ENCODE measurements around the gene CTCF. TPM values are rescaled to one million over a fixed set of nuclear protein-coding genes. Genes with fewer than 3 reads are reported as not detected.

Gene CTCF
- total and polyA plus RNA-seq, 12 donors = 11.9 to 31.0 (median 23.8) TPM

- H3K27ac ChIP-seq = peak overlapping the region in 6 of 10 donors; percentile 12 to 73 (median 46)
- no peak for TF ChIP-seq CTCF (IDR thresholded peaks at IDR 0.05)
- 80 to 82% methylated on average over 7 of the region's 7 CpGs for WGBS, 2 donors
Observed at GRCh38 chr16:67546091-67546501, 16.2 kb upstream of the CTCF start.

GRCh38 chr16:67546761-67547422 lies 15.4 kb upstream of the CTCF start:
- intact Hi-C loops (cut with DNase I) = loop anchor here in 4 of 10 donors (10.0 kb wide), 2 partner anchors 98 to 398 kb away; partner anchors contain the start of genes CARMIL2 (in 3 of the 4) and LCAT (in 1 of the 4)
- WGBS, 2 donors = 24 to 27% methylated on average over 7 of the region's 7 CpGs

More at GRCh38 chr16:67546091-67546501, 16.2 kb upstream of the CTCF start:
- DNase-seq (no peak), ATAC-seq (no peak)
- intact Hi-C loops (cut with DNase I) = loop anchor here in 4 of 10 donors (10.0 kb wide), 2 partner anchors 99 to 399 kb away; partner anchors contain the start of genes CARMIL2 (in 3 of the 4) and LCAT (in 1 of the 4)
- peaks cover 0 to 85% (median 59%) of the 10 kb centered on the region in 9 donors for H3K36me3 ChIP-seq
- H3K4me3 ChIP-seq = no peak overlapping the region
- H3K4me1 ChIP-seq = peaks cover 19 to 84% (median 54%) of the 10 kb centered on the region in 9 donors
- no peaks in the 10 kb centered on the region for H3K27me3 ChIP-seq
- H3K9me3 ChIP-seq = no peaks in the 10 kb centered on the region

GRCh38 chr16:67547423-67548264 lies 14.7 kb upstream of the CTCF start:
- Histone ChIP-seq H3K4me1 (peaks cover 19 to 84% (median 51%) of the 10 kb centered on the region in 9 donors), H3K4me3 (no peak overlapping the region), H3K36me3 (peaks cover 0 to 69% (median 43%) of the 10 kb centered on the region in 9 donors), H3K9me3 (no peaks in the 10 kb centered on the region), H3K27ac (peak overlapping the region; percentile 12 to 73 (median 40)), H3K27me3 (no peaks in the 10 kb centered on the region)
- ATAC-seq (peak in 7 of 8 donors; percentile 7 to 43 (median 23)), DNase-seq (no peak)
- 59 to 66% methylated on average over 16 of the region's 16 CpGs for WGBS, 2 donors
- intact Hi-C loops (cut with DNase I) = loop anchor here in 4 of 10 donors (10.0 kb wide), 2 partner anchors 97 to 397 kb away; partner anchors contain the start of genes CARMIL2 (in 3 of the 4) and LCAT (in 1 of the 4)
- no peak for TF ChIP-seq CTCF (IDR thresholded peaks at IDR 0.05)

More at GRCh38 chr16:67546761-67547422, 15.4 kb upstream of the CTCF start:
- peaks cover 16 to 81% (median 49%) of the 10 kb centered on the region in 9 donors for H3K4me1 ChIP-seq
- DNase-seq (peak; percentile 72 to 81), ATAC-seq (peak; percentile 48 to 72 (median 62))
- peak overlapping the region in 1 of 10 donors; percentile 12 for H3K4me3 ChIP-seq
- no peaks in the 10 kb centered on the region for H3K9me3 ChIP-seq
- peak overlapping the region in 9 of 10 donors; percentile 12 to 73 (median 33) for H3K27ac ChIP-seq
- H3K36me3 ChIP-seq = peaks cover 0 to 77% (median 51%) of the 10 kb centered on the region in 9 donors
- peak; percentile 91 to 97 (median 95) for TF ChIP-seq CTCF (IDR thresholded peaks at IDR 0.05)
- no peaks in the 10 kb centered on the region for H3K27me3 ChIP-seq
